KMS-11 (cell line): ENCODE results near the gene CPLANE1.

Experiments used
- H2AFZ ChIP-seq: fragments of 200-600 bp; sonication (generic); 2 replicates; pipeline ENCODE4 v1.6.1; 2016; ENCODE audit warnings: antibody characterized with exemption, mixed run types, low read depth
- H3K27ac ChIP-seq: fragments of 200-600 bp; sonication (generic); 2 replicates; pipeline ENCODE4 v1.6.1; 2016; ENCODE audit warnings: mild to moderate bottlenecking, mixed run types
- H3K27me3 ChIP-seq: fragments of 200-600 bp; sonication (generic); 2 replicates; pipeline ENCODE4 v1.6.1; 2017; ENCODE audit warnings: mild to moderate bottlenecking, low read depth, mixed run types, moderate library complexity; ENCODE audit not compliant: insufficient read depth
- H3K36me3 ChIP-seq: fragments of 200-600 bp; sonication (generic); 2 replicates; pipeline ENCODE4 v1.6.1; 2017; ENCODE audit warnings: mild to moderate bottlenecking, mixed run types; ENCODE audit not compliant: insufficient read depth
- H3K4me1 ChIP-seq: fragments of 200-600 bp; sonication (generic); 2 replicates; pipeline ENCODE4 v1.6.1; 2016; ENCODE audit warnings: mild to moderate bottlenecking, low read depth, mixed run types; ENCODE audit not compliant: poor library complexity, severe bottlenecking
- H3K4me2 ChIP-seq: fragments of 200-600 bp; sonication (generic); 2 replicates; pipeline ENCODE4 v1.7.0; 2016; ENCODE audit warnings: mild to moderate bottlenecking, mixed run types
- H3K4me3 ChIP-seq: fragments of 200-600 bp; sonication (generic); IDR thresholded peaks from 2 replicates; pipeline ENCODE4 v1.6.1; 2017; ENCODE audit warnings: low read depth, low read length, mixed read lengths; ENCODE audit not compliant: insufficient read depth
- H3K79me2 ChIP-seq: fragments of 200-600 bp; sonication (generic); 2 replicates; pipeline ENCODE4 v1.6.1; 2016; ENCODE audit warnings: low read depth, mixed run types; ENCODE audit not compliant: insufficient read depth
- H3K9ac ChIP-seq: fragments of 200-600 bp; sonication (generic); 2 replicates; pipeline ENCODE4 v1.6.1; 2016; ENCODE audit warnings: mild to moderate bottlenecking, mixed run types
- H4K20me1 ChIP-seq: fragments of 200-600 bp; sonication (generic); 2 replicates; pipeline ENCODE4 v1.6.1; 2016; ENCODE audit warnings: mild to moderate bottlenecking, mixed run types; ENCODE audit not compliant: insufficient read depth
- TF ChIP-seq, protein P1 (sequence below): fragments of 200-600 bp; sonication (generic); conservative IDR thresholded peaks from 2 replicates; pipeline ENCODE4 v1.6.1; 2017; ENCODE audit warnings: low read depth, mild to moderate bottlenecking, antibody characterized with exemption, low read length, moderate library complexity, mixed read lengths

Gene CPLANE1

DNA sequence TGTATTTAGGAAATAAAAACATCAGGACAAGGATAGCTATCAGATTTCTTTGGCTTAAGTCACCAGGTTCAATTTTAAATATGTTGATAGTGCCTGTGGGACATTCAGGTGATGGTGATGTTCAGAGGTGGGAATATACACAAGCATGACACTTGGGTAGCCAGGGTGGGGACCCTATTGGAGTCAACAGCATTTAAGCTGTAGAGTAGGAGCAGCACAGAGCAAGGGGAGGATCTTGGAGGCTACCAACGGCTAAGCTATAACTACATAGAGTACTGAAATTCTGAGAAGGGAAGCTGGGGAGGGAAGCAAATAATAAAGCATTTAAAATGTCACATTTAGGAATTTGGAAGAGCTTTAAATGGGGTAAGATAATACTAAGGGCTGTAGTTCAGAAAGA is 177.7 kb downstream of the CPLANE1 start:
- Histone ChIP-seq H3K36me3 (no peaks in the 10 kb centered on the region), H3K9ac (no peak overlapping the region)

DNA sequence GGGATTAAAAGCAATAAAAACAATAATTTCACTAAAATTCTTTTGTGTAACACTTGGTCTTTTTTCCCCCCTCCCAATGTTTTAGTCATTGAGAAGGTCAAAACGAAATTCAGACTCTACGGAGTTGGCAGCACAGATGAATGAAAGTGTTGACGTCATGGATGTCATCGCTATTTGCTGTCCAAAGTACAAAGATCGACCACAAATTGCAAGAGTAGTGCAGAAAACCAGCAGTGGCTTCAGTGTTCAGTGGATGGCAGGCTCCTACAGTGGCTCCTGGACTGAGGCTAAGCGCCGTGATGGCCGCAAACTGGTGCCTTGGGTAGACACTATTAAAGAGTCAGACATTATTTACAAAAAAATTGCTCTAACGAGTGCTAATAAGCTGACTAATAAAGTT is 184.7 kb downstream of the CPLANE1 start:
- Histone ChIP-seq H3K79me2 (no peaks in the 10 kb centered on the region), H3K27me3 (no peaks in the 10 kb centered on the region), H3K4me1 (no peaks in the 10 kb centered on the region), H4K20me1 (no peaks in the 10 kb centered on the region), H3K4me2 (no peak overlapping the region), H3K9ac (no peak overlapping the region), H3K27ac (no peak overlapping the region), H2AFZ (no peak overlapping the region), H3K4me3 (no peak overlapping the region), H3K36me3 (no peaks in the 10 kb centered on the region)
- TF ChIP-seq, protein P1, sequence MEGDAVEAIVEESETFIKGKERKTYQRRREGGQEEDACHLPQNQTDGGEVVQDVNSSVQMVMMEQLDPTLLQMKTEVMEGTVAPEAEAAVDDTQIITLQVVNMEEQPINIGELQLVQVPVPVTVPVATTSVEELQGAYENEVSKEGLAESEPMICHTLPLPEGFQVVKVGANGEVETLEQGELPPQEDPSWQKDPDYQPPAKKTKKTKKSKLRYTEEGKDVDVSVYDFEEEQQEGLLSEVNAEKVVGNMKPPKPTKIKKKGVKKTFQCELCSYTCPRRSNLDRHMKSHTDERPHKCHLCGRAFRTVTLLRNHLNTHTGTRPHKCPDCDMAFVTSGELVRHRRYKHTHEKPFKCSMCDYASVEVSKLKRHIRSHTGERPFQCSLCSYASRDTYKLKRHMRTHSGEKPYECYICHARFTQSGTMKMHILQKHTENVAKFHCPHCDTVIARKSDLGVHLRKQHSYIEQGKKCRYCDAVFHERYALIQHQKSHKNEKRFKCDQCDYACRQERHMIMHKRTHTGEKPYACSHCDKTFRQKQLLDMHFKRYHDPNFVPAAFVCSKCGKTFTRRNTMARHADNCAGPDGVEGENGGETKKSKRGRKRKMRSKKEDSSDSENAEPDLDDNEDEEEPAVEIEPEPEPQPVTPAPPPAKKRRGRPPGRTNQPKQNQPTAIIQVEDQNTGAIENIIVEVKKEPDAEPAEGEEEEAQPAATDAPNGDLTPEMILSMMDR = no peak

More for the DNA sequence above, 177.7 kb downstream of the CPLANE1 start:
- H4K20me1 ChIP-seq = no peaks in the 10 kb centered on the region
- no peak overlapping the region for H3K27ac ChIP-seq
- TF ChIP-seq, protein P1 = no peak
- no peaks in the 10 kb centered on the region for H3K4me1 ChIP-seq
- no peaks in the 10 kb centered on the region for H3K27me3 ChIP-seq
- no peak overlapping the region for H2AFZ ChIP-seq
- H3K4me2 ChIP-seq = no peak overlapping the region
- H3K79me2 ChIP-seq = no peaks in the 10 kb centered on the region
- no peak overlapping the region for H3K4me3 ChIP-seq

DNA sequence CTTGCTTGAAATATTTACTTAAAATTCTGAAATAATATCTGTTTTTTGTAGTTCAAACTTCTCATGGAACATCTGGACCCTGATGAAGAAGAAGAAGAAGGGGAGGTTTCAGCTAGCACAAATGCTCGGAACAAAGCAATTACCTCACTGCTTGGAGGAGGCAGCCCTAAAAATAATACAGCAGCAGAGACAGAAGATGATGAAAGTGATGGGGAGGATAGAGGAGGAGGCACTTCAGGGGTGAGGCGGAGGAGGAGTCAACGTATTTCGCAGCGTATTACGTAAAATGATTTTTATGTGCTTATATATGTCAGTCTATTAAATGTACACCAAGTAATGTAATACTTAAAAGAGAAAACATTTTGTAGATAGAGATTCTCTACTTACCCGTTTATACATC is 185.4 kb downstream of the CPLANE1 start:
- no peak overlapping the region for H3K9ac ChIP-seq
- H2AFZ ChIP-seq = no peak overlapping the region
- H3K27ac ChIP-seq = no peak overlapping the region
- TF ChIP-seq, protein P1 = no peak
- H3K4me2 ChIP-seq = no peak overlapping the region
- no peaks in the 10 kb centered on the region for H4K20me1 ChIP-seq
- no peaks in the 10 kb centered on the region for H3K27me3 ChIP-seq
- no peaks in the 10 kb centered on the region for H3K79me2 ChIP-seq
- H3K36me3 ChIP-seq = no peaks in the 10 kb centered on the region
- no peaks in the 10 kb centered on the region for H3K4me1 ChIP-seq
- no peak overlapping the region for H3K4me3 ChIP-seq

DNA sequence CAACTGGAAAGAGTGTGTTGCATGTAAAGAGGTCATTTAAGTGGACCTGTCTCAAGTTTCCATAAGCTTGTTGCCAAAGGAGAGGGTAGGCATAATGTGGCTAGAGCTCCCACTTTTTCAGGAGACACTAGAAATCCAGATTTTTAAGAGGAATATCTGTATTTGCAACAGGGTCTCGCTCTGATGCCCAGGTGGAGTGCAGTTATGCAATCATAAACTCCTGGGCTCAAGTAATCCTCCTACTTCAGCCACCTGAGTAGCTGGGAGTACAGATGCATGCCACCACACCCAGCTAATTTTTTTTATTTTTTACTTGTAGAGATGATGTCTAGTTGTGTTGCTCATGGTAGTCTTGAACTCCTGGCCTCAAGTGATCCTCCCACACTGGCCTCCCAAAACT is 189.1 kb downstream of the CPLANE1 start:
- no peak overlapping the region for H3K4me3 ChIP-seq
- no peak overlapping the region for H3K4me2 ChIP-seq
- H2AFZ ChIP-seq = no peak overlapping the region
- H3K27me3 ChIP-seq = no peaks in the 10 kb centered on the region
- TF ChIP-seq, protein P1 = no peak
- H4K20me1 ChIP-seq = no peaks in the 10 kb centered on the region
- H3K79me2 ChIP-seq = no peaks in the 10 kb centered on the region
- H3K36me3 ChIP-seq = no peaks in the 10 kb centered on the region
- H3K4me1 ChIP-seq = peaks cover 30% of the 10 kb centered on the region
- H3K9ac ChIP-seq = no peak overlapping the region
- H3K27ac ChIP-seq = no peak overlapping the region

DNA sequence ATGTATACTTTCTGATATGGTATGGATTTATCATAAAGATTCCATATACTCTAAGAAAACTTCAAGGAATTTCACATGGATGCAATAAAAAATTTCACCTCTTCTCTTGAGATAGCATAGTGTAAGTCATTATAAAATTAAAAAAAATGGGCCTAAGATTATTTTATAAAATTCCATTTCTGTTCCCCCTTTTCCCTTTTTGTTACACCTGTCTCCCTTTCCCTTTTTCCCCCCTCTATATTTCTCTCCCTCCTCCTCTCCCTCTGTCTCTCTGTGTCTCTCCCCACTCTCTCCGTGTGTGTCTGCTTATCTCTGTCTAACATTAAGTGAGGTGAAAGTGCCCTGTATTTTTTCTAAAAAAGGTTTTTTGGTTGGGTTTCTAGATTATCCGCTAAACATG is 192.4 kb downstream of the CPLANE1 start:
- Histone ChIP-seq H3K36me3 (no peaks in the 10 kb centered on the region), H3K27ac (no peak overlapping the region)
- TF ChIP-seq, protein P1 = no peak

More for the DNA sequence above, 192.4 kb downstream of the CPLANE1 start:
- H3K27me3 ChIP-seq = no peaks in the 10 kb centered on the region
- peaks cover 30% of the 10 kb centered on the region for H3K4me1 ChIP-seq
- H3K9ac ChIP-seq = no peak overlapping the region
- H3K4me3 ChIP-seq = no peak overlapping the region
- no peaks in the 10 kb centered on the region for H4K20me1 ChIP-seq
- H3K4me2 ChIP-seq = peak overlapping the region; percentile 39; the same call in 1 of the 2 replicates
- H3K79me2 ChIP-seq = no peaks in the 10 kb centered on the region
- no peak overlapping the region for H2AFZ ChIP-seq
